SU-DHL-6 (cell line): ENCODE data around the gene GRIN2B.

Source experiments
- H2AFZ ChIP-seq: fragments of 200-600 bp; sonication (generic); 2 replicates; pipeline ENCODE4 v1.6.1; 2014; ENCODE audit warnings: low read depth, mild to moderate bottlenecking, moderate library complexity, mixed read lengths, antibody characterized with exemption, low read length; ENCODE audit not compliant: severe bottlenecking
- H3F3A ChIP-seq: fragments of 200-600 bp; shearing (Covaris generic); 2 replicates; pipeline ENCODE4 v1.6.0; 2016; ENCODE audit warnings: antibody characterized with exemption, mild to moderate bottlenecking; ENCODE audit not compliant: insufficient read depth
- H3K27ac ChIP-seq: fragments of 200-600 bp; sonication (generic); 2 replicates; pipeline ENCODE4 v1.5.1; 2016; ENCODE audit warnings: low read depth, mild to moderate bottlenecking, low read length, moderate library complexity, mixed read lengths
- H3K27me3 ChIP-seq: fragments of 200-600 bp; sonication (generic), shearing (Covaris generic); 2 replicates; pipeline ENCODE4 v1.6.0; 2014; ENCODE audit warnings: mild to moderate bottlenecking, low read length
- H3K36me3 ChIP-seq: fragments of 200-600 bp; sonication (generic); 2 replicates; pipeline ENCODE4 v1.6.1; 2014; ENCODE audit warnings: mild to moderate bottlenecking, low read length, mixed read lengths
- H3K4me2 ChIP-seq: fragments of 300-600, 200-600 bp; shearing (Covaris generic), sonication (generic); 2 replicates; pipeline ENCODE4 v1.6.0; 2014; ENCODE audit warnings: low read length, low read depth, mild to moderate bottlenecking; ENCODE audit not compliant: poor library complexity, severe bottlenecking
- H3K4me3 ChIP-seq: fragments of 200-600 bp; sonication (generic); 2 replicates; pipeline ENCODE4 v1.5.1; 2014; ENCODE audit warnings: antibody characterized with exemption, low read length, mild to moderate bottlenecking, mixed read lengths; ENCODE audit not compliant: insufficient read depth, poor library complexity, severe bottlenecking
- H3K79me2 ChIP-seq: fragments of 200-600 bp; sonication (generic); 2 replicates; pipeline ENCODE4 v1.6.1; 2014; ENCODE audit warnings: mild to moderate bottlenecking, low read length, moderate library complexity; ENCODE audit not compliant: insufficient read depth
- H3K9ac ChIP-seq: fragments of 200-600 bp; sonication (generic); 2 replicates; pipeline ENCODE4 v1.7.0; 2014; ENCODE audit warnings: mild to moderate bottlenecking, low read length
- H3K9me2 ChIP-seq: fragments of 200-600 bp; sonication (generic); replicated peaks from 2 replicates; pipeline ENCODE4 v1.6.1; 2014; ENCODE audit warnings: low read length; ENCODE audit not compliant: insufficient read depth
- H3K9me3 ChIP-seq: fragments of 200-600 bp; sonication (generic); 2 replicates; pipeline ENCODE4 v1.6.1; 2014; ENCODE audit warnings: low read length, mixed read lengths; ENCODE audit not compliant: insufficient read depth
- H4K20me1 ChIP-seq: fragments of 200-600 bp; sonication (generic); 2 replicates; pipeline ENCODE4 v1.6.1; 2014; ENCODE audit warnings: low read depth, mild to moderate bottlenecking, antibody characterized with exemption, low read length, moderate library complexity, mixed read lengths
- CTCF ChIP-seq: fragments of 200-600 bp; sonication (generic); IDR thresholded peaks from one replicate; pipeline ENCODE4 v1.5.1; 2017; ENCODE audit warnings: antibody characterized with exemption, mild to moderate bottlenecking, low read length, moderate library complexity; ENCODE audit not compliant: insufficient read depth, poor library complexity, severe bottlenecking
- EZH2phosphoT487 ChIP-seq: fragments of 200-600 bp; sonication (generic), shearing (Covaris generic); conservative IDR thresholded peaks from 2 replicates; pipeline ENCODE4 v1.6.1; 2018; ENCODE audit warnings: mild to moderate bottlenecking, antibody characterized with exemption, low read length, moderate library complexity, mixed read lengths

GRIN2B gene

GRCh38 chr12:13942826-13943225, 38.6 kb downstream of the GRIN2B start:
- Histone ChIP-seq H3K9ac (no peak overlapping the region), H3K27me3 (no peaks in the 10 kb centered on the region), H3K36me3 (peaks cover 4% of the 10 kb centered on the region; the same call in 1 of the 2 replicates), H3K4me2 (no peak overlapping the region), H3F3A (no peaks in the 10 kb centered on the region), H4K20me1 (no peaks in the 10 kb centered on the region), H3K27ac (no peak overlapping the region), H2AFZ (no peak overlapping the region), H3K9me3 (no peaks in the 10 kb centered on the region), H3K79me2 (no peaks in the 10 kb centered on the region), H3K9me2 (no peaks in the 10 kb centered on the region), H3K4me3 (no peak overlapping the region)
- TF ChIP-seq CTCF = no peak
- TF ChIP-seq EZH2phosphoT487 = no peak

GRCh38 chr12:13941258-13942249, 39.8 kb downstream of the GRIN2B start:
- Histone ChIP-seq H3K27me3 (no peaks in the 10 kb centered on the region), H4K20me1 (no peaks in the 10 kb centered on the region), H3K4me3 (no peak overlapping the region), H3K9me2 (no peaks in the 10 kb centered on the region), H3K9ac (no peak overlapping the region), H3K27ac (no peak overlapping the region), H3K36me3 (peaks cover 4% of the 10 kb centered on the region; the same call in 1 of the 2 replicates), H3K79me2 (no peaks in the 10 kb centered on the region), H2AFZ (no peak overlapping the region), H3K4me2 (no peak overlapping the region), H3K9me3 (no peaks in the 10 kb centered on the region), H3F3A (no peaks in the 10 kb centered on the region)
- TF ChIP-seq CTCF (no peak), EZH2phosphoT487 (no peak)

- Histone ChIP-seq H3K4me3 (no peak overlapping the region), H3K4me2 (no peak overlapping the region), H3K27ac (no peak overlapping the region), H3K79me2 (no peaks in the 10 kb centered on the region), H3K9me3 (no peaks in the 10 kb centered on the region), H4K20me1 (no peaks in the 10 kb centered on the region), H3K27me3 (no peaks in the 10 kb centered on the region), H2AFZ (no peak overlapping the region), H3F3A (no peaks in the 10 kb centered on the region), H3K9ac (no peak overlapping the region), H3K36me3 (peaks cover 4% of the 10 kb centered on the region; the same call in 1 of the 2 replicates), H3K9me2 (no peaks in the 10 kb centered on the region)
- TF ChIP-seq CTCF = no peak
- no peak for TF ChIP-seq EZH2phosphoT487
Observed at GRCh38 chr12:13940335-13940865, 41.0 kb downstream of the GRIN2B start.
